GM21515 (cell line): Measurements from ENCODE around the gene CD276.
"Not testable (repeated sequence)": the region's sequence is repeated elsewhere in the genome, so short reads cannot be mapped to it uniquely, and the experiment has no call there.

ENCODE experiments used
- ATAC-seq: cut with Tn5 transposase; IDR thresholded peaks from one replicate; pipeline ENCODE4 v1.9.1; 2021; ENCODE audit not compliant: unreplicated experiment

The CD276 gene

GRCh38 chr15:73683777-73684580 lies at the start of gene CD276:
Gene CD276, plus strand, starts transcription at chr15:73684383. Its CDS starts 15,257 bp downstream, at chr15:73699640.
- no peak for ATAC-seq

GRCh38 chr15:73637527-73637926 lies 46.7 kb upstream of the CD276 start:
- ATAC-seq = no peak

GRCh38 chr15:73639464-73639863 lies 44.7 kb upstream of the CD276 start:
- not testable (repeated sequence) for ATAC-seq

GRCh38 chr15:73647259-73648013 lies 36.7 kb upstream of the CD276 start:
- ATAC-seq = no peak

- ATAC-seq = no peak
Measured at GRCh38 chr15:73648014-73648295, 36.2 kb upstream of the CD276 start.

GRCh38 chr15:73650416-73651126 lies 33.6 kb upstream of the CD276 start:
- no peak for ATAC-seq

- no peak for ATAC-seq
Measured at GRCh38 chr15:73654659-73655058, 29.5 kb upstream of the CD276 start.

GRCh38 chr15:73655724-73656123 lies 28.5 kb upstream of the CD276 start:
- ATAC-seq = no peak

GRCh38 chr15:73658645-73659044 lies 25.5 kb upstream of the CD276 start:
- ATAC-seq = no peak

GRCh38 chr15:73660455-73660854 lies 23.7 kb upstream of the CD276 start:
- ATAC-seq = no peak

- no peak for ATAC-seq
Measured at GRCh38 chr15:73674587-73674986, 9.6 kb upstream of the CD276 start.

GRCh38 chr15:73677146-73677607 lies 7.0 kb upstream of the CD276 start:
- no peak for ATAC-seq

GRCh38 chr15:73677733-73678132 lies 6.5 kb upstream of the CD276 start:
- no peak for ATAC-seq

- ATAC-seq = no peak
Measured at GRCh38 chr15:73678498-73678897, 5.7 kb upstream of the CD276 start.

- ATAC-seq = no peak
Measured at GRCh38 chr15:73679180-73679579, 5.0 kb upstream of the CD276 start.

- ATAC-seq = no peak
Measured at GRCh38 chr15:73679964-73680363, 4.2 kb upstream of the CD276 start.

GRCh38 chr15:73680549-73680948 lies 3.6 kb upstream of the CD276 start:
- ATAC-seq = no peak

- ATAC-seq = no peak
Measured at GRCh38 chr15:73681063-73681462, 3.1 kb upstream of the CD276 start.

GRCh38 chr15:73681856-73682599 lies 2.2 kb upstream of the CD276 start:
- no peak for ATAC-seq

- ATAC-seq = no peak
Measured at GRCh38 chr15:73682600-73683090, 1.5 kb upstream of the CD276 start.

GRCh38 chr15:73683257-73683776 lies 866 bp upstream of the CD276 start:
- ATAC-seq = no peak
